WTC11 (cell line): Measurements from ENCODE around the gene ZNF664. TPM values are rescaled to one million over a fixed set of nuclear protein-coding genes. Genes with fewer than 3 reads are reported as not detected.
A peak's percentile ranks its signal among the peaks of the same experiment; 100 is the strongest.

ENCODE experiments used
- ATAC-seq: fragments of 200-7000 bp; cut with Tn5 transposase; 2 replicates; pipeline ENCODE4 v1.10.0; 2021; ENCODE audit warnings: mild to moderate bottlenecking, moderate library complexity
- CTCF ChIA-PET: fragments of 300-600 bp; sonication (Branson Sonifier 250); formaldehyde crosslinking; loops from one replicate; lab custom pipeline; 2021; ENCODE audit warnings: antibody characterized with exemption; lab: Charles Lee
- POLR2A ChIA-PET: fragments of 350-600 bp; sonication (Branson Sonifier 250); formaldehyde crosslinking; loops from one replicate; lab custom pipeline; 2021; ENCODE audit warnings: antibody characterized with exemption; lab: Charles Lee
- DNase-seq: peaks from one replicate; pipeline ENCODE4 v3.0.0; 2021; ENCODE audit warnings: low spot score
- H3K27ac Mint-ChIP-seq: 2 replicates; pipeline ENCODE4 v1.8.0; 2021; ENCODE audit warnings: mixed read lengths
- H3K27me3 Mint-ChIP-seq: 2 replicates; pipeline ENCODE4 v1.8.0; 2021; ENCODE audit warnings: low read depth, mild to moderate bottlenecking, moderate library complexity, mixed read lengths
- H3K36me3 Mint-ChIP-seq: 2 replicates; pipeline ENCODE4 v1.8.0; 2021; ENCODE audit warnings: mixed read lengths
- H3K4me1 Mint-ChIP-seq: 2 replicates; pipeline ENCODE4 v1.8.0; 2022; ENCODE audit warnings: mixed read lengths
- H3K4me3 Mint-ChIP-seq: 2 replicates; pipeline ENCODE4 v1.8.0; 2021; ENCODE audit warnings: mild to moderate bottlenecking, moderate library complexity, mixed read lengths
- H3K9me3 Mint-ChIP-seq: 2 replicates; pipeline ENCODE4 v1.8.0; 2021; ENCODE audit warnings: mixed read lengths
- AFF4 ChIP-seq: sonication (generic); formaldehyde crosslinking; IDR thresholded peaks from 2 replicates; pipeline ENCODE4 v1.8.1; 2023; ENCODE audit warnings: mild to moderate bottlenecking, missing genetic modification reagents, borderline replicate concordance
- ATF2 ChIP-seq: sonication (generic); formaldehyde crosslinking; IDR thresholded peaks from 2 replicates; pipeline ENCODE4 v1.8.1; 2022; ENCODE audit warnings: low read depth, missing genetic modification reagents, borderline replicate concordance
- CBFB ChIP-seq: sonication (generic); formaldehyde crosslinking; IDR thresholded peaks from 2 replicates; pipeline ENCODE4 v1.8.1; 2022; ENCODE audit warnings: mild to moderate bottlenecking, low read depth, missing genetic modification reagents
- CREB1 ChIP-seq: sonication (generic); formaldehyde crosslinking; IDR thresholded peaks from 2 replicates; pipeline ENCODE4 v1.8.0; 2023; ENCODE audit warnings: mild to moderate bottlenecking, missing genetic modification reagents
- CTCF ChIP-seq: fragments of 200-600 bp; IDR thresholded peaks from 2 replicates; pipeline ENCODE4 v1.8.0; 2022; ENCODE audit warnings: antibody characterized with exemption
- E2F4 ChIP-seq: sonication (generic); formaldehyde crosslinking; IDR thresholded peaks from 2 replicates; pipeline ENCODE4 v1.8.1; 2022; ENCODE audit warnings: low read depth, mild to moderate bottlenecking, moderate library complexity, missing genetic modification reagents, borderline replicate concordance
- FOXK1 ChIP-seq: sonication (generic); formaldehyde crosslinking; IDR thresholded peaks from 2 replicates; pipeline ENCODE4 v1.8.0; 2022; ENCODE audit warnings: mild to moderate bottlenecking, moderate library complexity, missing genetic modification reagents
- GABPB1 ChIP-seq: sonication (generic); formaldehyde crosslinking; IDR thresholded peaks from 2 replicates; pipeline ENCODE4 v1.8.1; 2023; ENCODE audit warnings: mild to moderate bottlenecking, missing genetic modification reagents
- IRF1 ChIP-seq: sonication (generic); formaldehyde crosslinking; IDR thresholded peaks from 2 replicates; pipeline ENCODE4 v1.8.0; 2023; ENCODE audit warnings: missing genetic modification reagents
- PRRX2 ChIP-seq: fragments of 250-450 bp; sonication (Bioruptor Pico); IDR thresholded peaks from 2 replicates; pipeline ENCODE4 v1.8.0; 2021; ENCODE audit warnings: mild to moderate bottlenecking
- TEAD4 ChIP-seq: sonication (generic); formaldehyde crosslinking; IDR thresholded peaks from 2 replicates; pipeline ENCODE4 v1.8.0; 2022; ENCODE audit warnings: mild to moderate bottlenecking, missing genetic modification reagents
- ZNF219 ChIP-seq: sonication (generic); formaldehyde crosslinking; IDR thresholded peaks from 2 replicates; pipeline ENCODE4 v1.8.0; 2023; ENCODE audit warnings: missing genetic modification reagents, mild to moderate bottlenecking, borderline replicate concordance
- ZNF317 ChIP-seq: sonication (generic); formaldehyde crosslinking; IDR thresholded peaks from 2 replicates; pipeline ENCODE4 v1.8.1; 2023; ENCODE audit warnings: low read depth, mild to moderate bottlenecking, moderate library complexity, missing genetic modification reagents, borderline replicate concordance
- ZNF671 ChIP-seq: fragments of 250-450 bp; sonication (Bioruptor Pico); IDR thresholded peaks from 2 replicates; pipeline ENCODE4 v1.8.0; 2021; ENCODE audit warnings: mild to moderate bottlenecking
- total RNA-seq: library from RNA; stranded (reverse); gene quantifications from 3 replicates; pipeline ENCODE4 v1.2.3, GENCODE V29; 2021

Gene ZNF664
- total RNA-seq, 1 experiment from 2014 or later: 61.7 TPM

- DNase-seq: no peak
- H3K9me3 Mint-ChIP-seq: peaks cover 6% of the 10 kb centered on the region; the same call in 1 of the 2 replicates
- H3K27me3 Mint-ChIP-seq: peaks cover 2% of the 10 kb centered on the region
- CTCF ChIA-PET: interaction anchor here (0.8 to 2.4 kb wide), 5 partner anchors 11 to 95 kb away, joined by 3 to 17 read pairs (median 5); no protein-coding TSS in a partner anchor
- no peak overlapping the region for H3K27ac Mint-ChIP-seq
- H3K4me3 Mint-ChIP-seq: no peak overlapping the region
- no peaks in the 10 kb centered on the region for H3K4me1 Mint-ChIP-seq
- no peak for ATAC-seq
- POLR2A ChIA-PET: no interaction called here
- no peaks in the 10 kb centered on the region for H3K36me3 Mint-ChIP-seq
- TF ChIP-seq ZNF219 (CRISPR knock-in tag) (no peak), ZNF671 (CRISPR knock-in tag) (no peak), ZNF317 (CRISPR knock-in tag) (no peak), PRRX2 (no peak), CBFB (no peak), ATF2 (CRISPR knock-in tag) (no peak), CREB1 (CRISPR knock-in tag) (no peak), GABPB1 (no peak), E2F4 (CRISPR knock-in tag) (no peak), IRF1 (CRISPR knock-in tag) (no peak), TEAD4 (CRISPR knock-in tag) (no peak)
Measured at GRCh38 chr12:123936956-123937706, 35.9 kb upstream of the ZNF664 start.

GRCh38 chr12:123937707-123938591 lies 35.1 kb upstream of the ZNF664 start:
- peaks cover 4% of the 10 kb centered on the region for H3K27me3 Mint-ChIP-seq
- no peak for DNase-seq
- ATAC-seq: no peak; the same call in 1 of the 2 replicates
- TF ChIP-seq FOXK1 (CRISPR knock-in tag) (no peak), ZNF317 (CRISPR knock-in tag) (no peak)
- TF ChIP-seq, all 79 proteins: peak for 0
- Mint-ChIP-seq H3K4me1 (no peaks in the 10 kb centered on the region), H3K4me3 (no peak overlapping the region), H3K36me3 (peaks cover 3% of the 10 kb centered on the region; the same call in 1 of the 2 replicates), H3K27ac (no peak overlapping the region), H3K9me3 (peaks cover 6% of the 10 kb centered on the region; the same call in 1 of the 2 replicates)
- ChIA-PET POLR2A (no interaction called here), CTCF (interaction anchor here (0.8 to 2.4 kb wide), 21 partner anchors 11 to 452 kb away, joined by 3 to 36 read pairs (median 5); no protein-coding TSS in a partner anchor)

GRCh38 chr12:123938679-123939480 lies 34.1 kb upstream of the ZNF664 start:
- ChIA-PET CTCF (interaction anchor here (0.6 to 2.4 kb wide), 38 partner anchors 9 to 451 kb away, joined by 3 to 36 read pairs (median 4); partner anchors contain the start of genes CCDC92 and ZNF664), POLR2A (interaction anchor here (0.6 kb wide), 1 partner anchor 955 kb away, joined by 3 read pairs; no protein-coding TSS in a partner anchor)
- no peak overlapping the region for H3K4me3 Mint-ChIP-seq
- H3K36me3 Mint-ChIP-seq: peaks cover 3% of the 10 kb centered on the region; the same call in 1 of the 2 replicates
- H3K9me3 Mint-ChIP-seq: peaks cover 6% of the 10 kb centered on the region; the same call in 1 of the 2 replicates
- peak; percentile 95 for ATAC-seq
- H3K27me3 Mint-ChIP-seq: peaks cover 4% of the 10 kb centered on the region
- H3K4me1 Mint-ChIP-seq: no peaks in the 10 kb centered on the region
- peak; percentile 50 for TF ChIP-seq CTCF
- no peak for TF ChIP-seq AFF4
- peak; percentile 69 for DNase-seq
- no peak overlapping the region for H3K27ac Mint-ChIP-seq
